Measurements from ENCODE around the gene TEX48.

Gene TEX48

GRCh38 chr9:114666851-114667250 is 15.1 kb downstream of the TEX48 start:
- no peak for DNase-seq (ENCODE audit: low spot score)

GRCh38 chr9:114666401-114666800 is 15.6 kb downstream of the TEX48 start:
- no peak for DNase-seq (ENCODE audit: low spot score)

- no peak for DNase-seq (ENCODE audit: low spot score)
Measured at GRCh38 chr9:114664181-114664580, 17.8 kb downstream of the TEX48 start.

- DNase-seq (ENCODE audit: low spot score) = peak; percentile 47
Measured at GRCh38 chr9:114662081-114662989, 19.7 kb downstream of the TEX48 start.

- no peak for DNase-seq (ENCODE audit: low spot score)
Measured at GRCh38 chr9:114657705-114658104, 24.3 kb downstream of the TEX48 start, which contains the start of gene TEX53. Gene TEX53, minus strand, starts transcription at chr9:114657805. Its CDS starts 31 bp downstream, at chr9:114657774.

- DNase-seq (ENCODE audit: low spot score) = no peak
Measured at GRCh38 chr9:114656301-114656700, 25.7 kb downstream of the TEX48 start.

- peak; percentile 56 for DNase-seq (ENCODE audit: low spot score)
Measured at GRCh38 chr9:114655689-114656088, 26.3 kb downstream of the TEX48 start.

- DNase-seq (ENCODE audit: low spot score) = peak; percentile 76
Measured at GRCh38 chr9:114653556-114654159, 28.3 kb downstream of the TEX48 start.

- DNase-seq (ENCODE audit: low spot score) = peak; percentile 51
Measured at GRCh38 chr9:114652776-114653555, 29.0 kb downstream of the TEX48 start.

- DNase-seq (ENCODE audit: low spot score) = no peak
Measured at GRCh38 chr9:114643896-114644295, 38.1 kb downstream of the TEX48 start.

GRCh38 chr9:114643001-114643400 is 39.0 kb downstream of the TEX48 start:
- no peak for DNase-seq (ENCODE audit: low spot score)

- DNase-seq (ENCODE audit: low spot score) = no peak
Measured at GRCh38 chr9:114641967-114642366, 40.0 kb downstream of the TEX48 start.

GRCh38 chr9:114638404-114638803 is 43.6 kb downstream of the TEX48 start:
- DNase-seq (ENCODE audit: low spot score) = no peak

GRCh38 chr9:114634387-114634786 is 47.6 kb downstream of the TEX48 start:
- no peak for DNase-seq (ENCODE audit: low spot score)

GRCh38 chr9:114633438-114634089 is 48.4 kb downstream of the TEX48 start:
- DNase-seq (ENCODE audit: low spot score) = peak; percentile 74

- no peak for DNase-seq (ENCODE audit: low spot score)
Measured at GRCh38 chr9:114631166-114631565, 50.8 kb downstream of the TEX48 start.

GRCh38 chr9:114629563-114630090 is 52.4 kb downstream of the TEX48 start:
- DNase-seq (ENCODE audit: low spot score) = peak; percentile 10

- DNase-seq (ENCODE audit: low spot score) = no peak
Measured at GRCh38 chr9:114627553-114627952, 54.4 kb downstream of the TEX48 start.

GRCh38 chr9:114626415-114627020 is 55.5 kb downstream of the TEX48 start:
- no peak for DNase-seq (ENCODE audit: low spot score)

GRCh38 chr9:114624677-114625076 is 57.3 kb downstream of the TEX48 start:
- no peak for DNase-seq (ENCODE audit: low spot score)

GRCh38 chr9:114621975-114622609 is 59.9 kb downstream of the TEX48 start:
- DNase-seq (ENCODE audit: low spot score) = peak; percentile 90

Measured in kidney tubule cell (primary cell).